H1 (cell line): ENCODE measurements around the gene DDI2. TPM values are rescaled to one million over a fixed set of nuclear protein-coding genes. Genes with fewer than 3 reads are reported as not detected.

Experiments used
- HDAC6 ChIP-seq: IDR thresholded peaks from one replicate; pipeline ENCODE4 v1.7.1; 2012; ENCODE audit warnings: low read depth, mild to moderate bottlenecking, inconsistent platforms, low read length, moderate library complexity
- RAD21 ChIP-seq, 2 experiments: IDR thresholded peaks in 1 of 2; conservative IDR thresholded peaks in 1 of 2; 2 replicates each; pipeline ENCODE4 v1.6.1; 2011; ENCODE audit warnings: low read depth in 2 of 2, low read length in 2 of 2, improper control_type of control experiment in 1 of 2, inconsistent platforms in 1 of 2, mild to moderate bottlenecking in 1 of 2, moderate library complexity in 1 of 2
- RNF2 ChIP-seq: fragments of 200-900, 300-1000 bp; sonication (generic); IDR thresholded peaks from 2 replicates; pipeline ENCODE4 v1.7.1; 2016; ENCODE audit warnings: borderline replicate concordance, low read depth, mild to moderate bottlenecking, antibody characterized with exemption, low read length; ENCODE audit not compliant: poor library complexity, severe bottlenecking; ENCODE audit errors: missing control alignments
- SIX5 ChIP-seq: IDR thresholded peaks from 2 replicates; pipeline ENCODE4 v1.6.1; 2011; ENCODE audit warnings: mild to moderate bottlenecking, low read depth, low read length
- polyA plus RNA-seq, 7 experiments: library from polyadenylated mRNA; depleted of rRNA in 3 of 7; stranded (reverse) in 5 of 7; unstranded in 2 of 7; fragments of >200 nt in 5 of 7; fragments of 200-250 nt in 2 of 7; gene quantifications; 1 replicate in 5 of 7; 2 replicates in 1 of 7; 4 replicates in 1 of 7; pipeline versions ENCODE4 v1.2.1 to v1.2.3, GENCODE V29; 2011 to 2013; ENCODE audit warnings: missing spikeins in 2 of 7, mixed read lengths in 2 of 7
- total RNA-seq: library from RNA; stranded (reverse); fragmentation: NEBNext Ultra II Directional; extraction: Animal tissue kit (Norgen Biotek cat#: 25700); gene quantifications from 2 replicates; pipeline ENCODE4 v1.2.1, GENCODE V29; 2021

DDI2 gene
- total and polyA plus RNA-seq, 2 of the 8 experiments (the other 6 are each of a cell fraction or from before 2014, with no cell fraction given): 7.7 to 38.3 TPM

DNA sequence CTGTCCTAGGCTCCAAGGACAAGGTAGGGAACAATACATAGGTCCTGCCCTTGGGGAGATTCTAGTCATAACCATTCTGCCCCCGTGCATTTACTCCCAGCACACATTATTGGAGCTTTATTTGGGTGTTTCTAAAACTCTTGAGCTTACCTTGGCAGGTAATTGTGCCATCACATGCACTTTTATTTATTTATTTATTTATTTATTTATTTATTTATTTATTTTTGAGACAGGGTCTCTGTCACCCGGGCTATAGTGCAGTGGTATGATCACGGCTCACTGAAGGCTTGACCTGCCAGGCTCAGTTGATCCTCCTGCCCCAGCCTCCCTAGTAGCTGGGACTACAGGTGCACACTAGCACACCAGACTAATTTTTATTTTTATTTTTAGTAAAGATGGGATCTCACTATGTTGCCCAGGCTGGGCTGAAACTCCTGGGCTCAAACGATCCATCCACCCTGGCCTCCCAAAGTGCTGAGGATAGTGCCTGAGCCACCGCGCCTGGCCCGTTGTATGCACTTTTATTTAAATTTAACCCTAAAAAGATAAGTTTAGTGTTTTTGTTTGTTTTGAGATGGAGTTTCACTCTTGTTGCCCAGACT, 41.6 kb upstream of the DDI2 start (continued):
- TF ChIP-seq HDAC6: no peak
- no peak for TF ChIP-seq SIX5
- TF ChIP-seq RNF2: no peak
- TF ChIP-seq RAD21 (IDR thresholded peaks at IDR 0.05 in 1 of 2, conservative IDR thresholded peaks at IDR 0.05 in 1 of 2; ENCODE audit: low read depth in 2 of 2, low read length in 2 of 2): no peak
